NOMO-1 treated with DMSO at 0.1 percent for 48 hours (cell line): ENCODE results near the gene UBTD2.
"Not testable (repeated sequence)": the region's sequence is repeated elsewhere in the genome, so short reads cannot be mapped to it uniquely, and the experiment has no call there.

Experiments used
- DNase-seq: peaks from one replicate; lab custom pipeline; 2025; ENCODE audit not compliant: unreplicated experiment; lab: John Stamatoyannopoulos, UW

The UBTD2 gene

GRCh38 chr5:172197775-172198174, 85.8 kb downstream of the UBTD2 start:
- DNase-seq: not testable (repeated sequence)

GRCh38 chr5:172194985-172195774, 88.4 kb downstream of the UBTD2 start:
- no peak for DNase-seq

DNA sequence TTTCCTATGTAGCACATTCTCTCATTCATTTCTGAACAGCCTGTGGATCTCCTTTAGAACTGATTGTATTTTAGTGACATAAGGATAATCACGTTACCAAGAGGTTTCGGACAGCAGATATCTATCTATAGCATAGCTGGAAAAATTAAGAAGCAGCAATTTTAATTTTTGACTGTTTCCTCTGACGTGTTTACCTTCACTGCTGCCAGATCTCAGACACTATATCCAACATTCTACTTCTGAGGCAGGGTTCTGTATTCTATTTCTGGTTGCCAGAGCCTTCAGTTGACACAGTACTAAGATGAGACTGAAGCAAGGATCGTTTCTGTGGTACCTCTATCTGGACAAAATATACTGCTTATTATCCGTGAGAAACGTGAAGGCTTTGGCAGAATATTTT, 89.7 kb downstream of the UBTD2 start, which contains the start of gene EFCAB9:
Gene EFCAB9, plus strand, starts transcription at position 301 of the 400 bp plus-strand sequence. Its CDS starts 1 bp downstream, at position 302.
- no peak for DNase-seq

- DNase-seq: no peak
Measured at GRCh38 chr5:172189693-172190296, 93.8 kb downstream of the UBTD2 start.

GRCh38 chr5:172188893-172189692, 94.5 kb downstream of the UBTD2 start:
- DNase-seq: no peak

DNA sequence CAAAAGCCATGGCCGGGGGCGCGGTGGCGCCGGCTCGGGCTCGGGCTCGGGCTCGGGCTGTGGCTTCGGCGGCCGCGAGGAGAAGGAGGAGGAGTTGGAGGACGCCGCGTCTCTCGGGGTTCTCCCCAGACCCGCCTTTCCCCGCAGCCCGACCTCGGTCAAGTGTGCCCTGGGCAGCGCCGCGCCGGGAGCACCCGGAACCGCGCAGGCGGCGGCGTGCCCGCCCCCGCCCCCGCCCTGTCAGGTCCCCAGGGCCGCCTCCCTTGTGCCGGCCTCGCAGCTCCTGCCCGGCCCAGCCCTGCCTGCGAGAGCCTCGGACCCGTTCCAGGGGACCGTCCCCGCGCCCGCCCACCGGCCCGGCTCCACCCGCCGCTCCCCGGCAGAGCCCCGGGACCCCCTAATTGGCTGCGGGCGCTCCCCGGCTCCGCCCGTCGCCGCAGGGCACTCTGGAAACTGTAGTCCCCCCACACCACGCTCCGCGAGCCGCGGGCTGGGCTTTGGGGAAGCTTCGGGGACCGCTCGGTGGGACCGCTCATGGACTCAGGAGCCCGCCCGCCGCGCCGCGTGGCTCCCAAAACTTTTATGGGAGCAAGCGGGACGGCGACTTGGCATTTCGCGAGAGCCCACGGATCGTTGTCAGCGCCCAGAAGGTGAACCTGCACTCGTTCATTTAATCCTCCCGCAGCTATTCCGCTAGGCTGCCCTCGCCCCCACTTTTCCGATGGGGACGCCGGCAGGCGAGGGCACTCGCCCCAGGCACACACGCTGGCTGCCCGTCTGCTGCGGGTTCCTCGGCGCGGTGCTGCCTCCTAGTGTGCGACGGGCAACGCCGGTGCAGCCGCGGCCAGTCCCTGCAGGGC, 95.3 kb downstream of the UBTD2 start, which contains the start of gene STK10:
Gene STK10, minus strand, starts transcription at position 192 of the 860 bp plus-strand sequence. Its CDS starts 182 bp downstream, at position 10.
- DNase-seq: peak; percentile 93

GRCh38 chr5:172187118-172188032, 96.2 kb downstream of the UBTD2 start:
- peak; percentile 62 for DNase-seq

DNA sequence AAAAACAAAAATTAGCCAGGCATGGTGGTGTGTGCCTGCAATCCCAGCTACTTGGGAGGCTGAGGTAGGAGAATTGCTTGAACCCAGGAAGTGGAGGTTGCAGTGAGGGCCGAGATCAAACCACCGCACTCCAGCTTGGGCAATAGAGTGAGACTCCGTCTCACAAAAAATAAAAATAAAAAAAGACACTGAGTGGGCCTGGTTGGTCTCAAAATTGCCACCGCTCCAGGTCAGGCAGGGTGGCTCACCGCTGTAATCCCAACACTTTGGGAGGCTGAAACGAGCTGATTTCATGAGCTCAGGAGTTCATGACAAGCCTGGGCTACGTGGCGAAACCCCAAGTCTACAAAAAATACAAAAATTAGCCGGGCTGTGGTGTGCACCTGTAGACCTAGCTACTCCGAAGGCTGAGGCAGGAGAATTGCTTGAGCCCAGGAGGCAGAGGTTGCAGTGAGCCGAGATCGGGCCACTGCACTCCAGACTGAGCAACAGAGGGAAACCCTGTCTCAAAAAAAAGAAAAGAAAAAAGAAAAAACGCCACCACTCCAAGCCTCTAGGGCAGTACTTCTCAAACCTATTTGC, 97.4 kb downstream of the UBTD2 start:
- DNase-seq: no peak

DNA sequence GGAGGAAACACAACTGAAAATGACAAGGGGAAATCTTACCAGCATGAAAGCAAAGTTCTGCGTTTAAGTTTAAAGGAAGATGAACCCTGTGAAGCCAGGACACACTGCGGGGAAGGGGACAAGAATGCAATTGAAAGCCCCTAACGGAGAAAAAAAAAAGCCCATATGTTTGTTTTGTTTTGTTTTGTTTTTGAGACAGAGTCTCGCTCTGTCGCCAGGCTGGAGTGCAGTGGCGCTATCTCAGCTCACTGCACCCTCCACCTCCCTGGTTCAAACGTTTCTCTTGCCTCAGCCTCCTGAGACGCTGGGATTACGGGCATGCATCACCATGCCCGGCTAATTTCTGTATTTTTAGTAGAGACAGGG, 98.5 kb downstream of the UBTD2 start:
- no peak for DNase-seq

GRCh38 chr5:172183881-172184280, 99.7 kb downstream of the UBTD2 start:
- no peak for DNase-seq

- DNase-seq: no peak
Measured at GRCh38 chr5:172182291-172182690, 101.3 kb downstream of the UBTD2 start.

- DNase-seq: no peak
Measured at GRCh38 chr5:172180936-172181335, 102.6 kb downstream of the UBTD2 start.

DNA sequence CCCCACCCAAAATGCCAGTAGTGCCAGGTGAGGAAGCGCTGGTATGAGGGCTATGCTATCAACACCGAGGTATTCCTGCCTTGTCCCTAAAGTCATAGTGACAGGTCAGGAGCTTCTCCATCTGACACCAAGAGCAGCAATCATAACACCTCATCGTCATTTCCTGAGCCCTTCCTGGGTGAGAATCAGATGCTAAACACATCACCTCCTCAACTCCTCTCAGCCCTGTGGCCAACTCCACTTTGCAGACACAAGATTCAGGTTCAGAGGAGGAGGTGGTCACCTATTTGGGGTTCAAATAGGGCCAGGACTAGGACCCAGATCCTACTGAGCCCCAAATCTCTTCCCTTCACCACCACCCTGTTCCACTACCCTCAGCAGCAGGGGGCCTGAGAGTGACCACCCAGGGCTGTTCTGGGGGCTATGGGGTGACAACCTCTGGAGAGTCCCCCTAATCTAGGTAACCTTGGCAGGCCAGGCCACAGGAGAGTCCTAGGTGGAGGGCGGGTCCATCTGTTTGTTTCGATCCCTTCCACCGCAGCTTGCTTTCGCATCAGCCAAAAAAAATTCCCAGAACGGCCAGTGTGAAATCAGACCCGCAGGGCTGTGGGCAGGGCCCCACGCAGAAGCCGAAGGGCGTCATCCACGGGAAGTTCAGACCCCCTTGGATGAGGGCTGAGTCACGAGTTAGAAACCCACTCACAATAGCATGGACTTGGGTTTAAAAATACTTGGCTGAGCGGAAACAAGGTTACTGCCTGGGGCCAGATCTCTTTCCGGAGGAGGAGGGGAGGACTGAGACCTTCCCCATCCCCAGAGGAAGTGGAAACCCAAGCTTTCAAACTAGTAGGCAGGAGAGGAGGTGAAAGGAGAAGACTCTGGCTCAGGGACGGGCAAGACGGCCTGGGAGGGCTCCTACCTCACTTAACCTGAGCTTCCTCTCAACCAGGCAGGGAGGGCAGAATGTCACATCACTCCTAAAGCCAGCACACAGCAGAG, 104.3 kb downstream of the UBTD2 start:
- DNase-seq: peak; percentile 74

GRCh38 chr5:172178301-172178987, 105.1 kb downstream of the UBTD2 start:
- no peak for DNase-seq

DNA sequence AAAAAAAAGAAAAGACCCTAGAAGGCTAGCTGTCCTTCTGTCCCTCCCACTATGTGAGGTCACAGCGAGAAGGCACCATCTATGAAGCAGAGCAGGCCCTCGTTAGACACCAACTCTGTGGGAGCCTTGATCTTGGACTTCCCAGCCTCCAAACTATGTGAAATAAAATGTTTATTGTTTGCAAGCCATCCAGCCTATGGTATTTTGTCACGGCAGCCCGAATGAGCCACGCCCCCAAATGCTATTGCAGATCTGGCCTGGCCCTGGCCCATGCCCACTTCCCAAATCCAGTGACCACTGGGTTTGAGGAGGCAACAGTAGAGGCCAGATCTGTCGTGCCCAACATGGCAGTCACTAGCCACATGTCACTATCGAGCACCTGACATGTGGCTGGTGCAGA, 106.4 kb downstream of the UBTD2 start:
- no peak for DNase-seq

DNA sequence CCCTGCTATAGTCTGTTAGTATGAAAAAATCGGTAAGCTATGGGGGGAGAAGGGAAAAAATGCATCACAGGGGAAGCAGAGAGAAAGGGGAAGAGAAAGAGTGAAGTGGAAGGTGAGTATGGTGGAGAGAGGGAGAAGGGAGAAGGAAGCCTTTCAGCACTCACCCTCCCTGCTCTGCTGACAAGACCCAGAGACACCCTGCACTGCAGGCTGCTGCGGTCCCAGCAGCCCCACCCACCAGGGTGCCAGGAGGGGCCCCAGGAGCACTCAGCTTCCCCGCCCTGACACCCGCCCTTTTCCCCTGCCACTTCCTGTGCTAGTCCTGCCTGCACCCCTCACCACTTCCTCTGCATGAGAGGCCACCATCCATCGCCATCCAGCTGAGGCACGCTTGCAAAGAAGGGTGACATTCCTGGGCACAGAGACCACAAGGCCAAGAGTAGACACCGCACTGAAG, 108.3 kb downstream of the UBTD2 start:
- DNase-seq: peak; percentile 93

- peak; percentile 73 for DNase-seq
Measured at GRCh38 chr5:172173564-172174153, 109.9 kb downstream of the UBTD2 start.
